ENCODE measurements around the gene CNIH2. TPM values are rescaled to one million over a fixed set of nuclear protein-coding genes. Genes with fewer than 3 reads are reported as not detected.

CNIH2 gene
- total and polyA plus RNA-seq, 2 donors (not counting 1 experiment from before 2014, with no cell fraction given), result 0.92 to 2.0 TPM

DNA sequence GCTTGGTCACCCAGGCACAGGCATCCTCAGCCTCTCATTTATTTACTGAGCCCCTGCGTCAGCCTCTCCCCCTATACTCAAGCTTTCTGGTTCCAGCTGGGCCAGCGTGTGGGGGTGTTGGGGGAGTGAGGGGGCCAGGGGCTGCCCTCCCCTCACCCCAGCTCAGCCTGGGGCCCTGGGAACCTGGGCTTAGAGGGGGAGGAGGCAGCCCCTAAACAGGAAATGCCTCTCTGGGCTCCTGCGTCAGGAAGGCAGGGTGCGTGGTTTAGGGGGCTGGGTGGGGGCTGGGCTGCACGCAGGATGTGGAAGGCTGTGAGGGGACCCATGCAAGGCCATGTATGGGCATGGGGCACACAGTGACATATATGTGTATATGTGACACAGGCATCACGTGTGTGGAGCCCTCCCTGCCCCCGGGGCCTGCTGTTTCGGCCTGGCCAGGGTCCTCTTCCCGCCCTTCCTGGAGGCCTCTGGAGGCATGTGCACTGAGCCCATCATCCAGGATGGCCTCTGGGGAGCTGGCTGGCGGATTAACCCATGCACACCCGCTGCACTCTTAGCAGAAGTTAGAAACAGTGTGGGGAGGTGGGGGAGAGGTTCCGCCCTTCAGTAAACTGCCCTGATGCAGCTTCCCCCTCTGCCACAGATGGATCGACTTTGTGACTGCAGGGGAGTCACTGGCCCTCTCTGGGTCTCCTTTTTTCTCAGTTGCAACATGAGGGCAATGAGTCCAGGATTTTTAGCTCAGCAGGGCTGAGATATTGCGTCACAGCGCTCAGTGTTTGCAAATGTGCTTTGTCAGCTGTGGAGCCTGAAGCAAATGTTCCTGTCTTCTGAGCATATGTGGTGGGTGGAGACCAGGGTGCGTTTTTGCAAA is 40.0 kb downstream of the CNIH2 start:
- WGBS (ENCODE audit: insufficient coverage), result 7% methylated on average over 14 of the region's 16 CpGs
- Mint-ChIP-seq H3K27ac (peak overlapping the region; percentile 98), H3K4me1 (peaks cover 42% of the 10 kb centered on the region), H3K27me3 (no peaks in the 10 kb centered on the region), H3K9me3 (ENCODE audit: insufficient read depth) (no peaks in the 10 kb centered on the region), H3K4me3 (peak overlapping the region; percentile 91)
- Histone ChIP-seq H2AFZ (ENCODE audit: insufficient read depth, low read depth, low read length, poor library complexity, severe bottlenecking) (peak overlapping the region; percentile 50), H3K9me3 (ENCODE audit: control extremely low read depth in 1 of 3, control insufficient read depth in 2 of 3, insufficient read depth in 1 of 3, low read length in 2 of 3) (no peaks in the 10 kb centered on the region), H4K20me1 (ENCODE audit: control insufficient read depth, insufficient read depth, low read length, poor library complexity, severe bottlenecking) (no peaks in the 10 kb centered on the region), H3K27me3 (replicated peaks in 1 of 4; ENCODE audit: control extremely low read depth in 1 of 4, control insufficient read depth in 3 of 4, insufficient read depth in 4 of 4, low read length in 3 of 4) (no peaks in the 10 kb centered on the region), H3K36me3 (replicated peaks in 1 of 2; ENCODE audit: control extremely low read depth in 1 of 2, control insufficient read depth in 1 of 2, extremely low read depth in 1 of 2, insufficient read depth in 2 of 2, low read length in 1 of 2) (no peaks in the 10 kb centered on the region), H3K4me2 (replicated peaks; ENCODE audit: low read depth, low read length, poor library complexity, severe bottlenecking) (peak overlapping the region; percentile 77), H3K4me1 (ENCODE audit: control insufficient read depth in 2 of 2, insufficient read depth in 2 of 2, low read length in 2 of 2) (peaks cover 34 to 37% of the 10 kb centered on the region in 2 donors), H3K9ac (ENCODE audit: low read length) (peak overlapping the region; percentile 47), H3K27ac (ENCODE audit: low read length in 2 of 2) (peak overlapping the region; percentile 76 to 95), H3K79me2 (ENCODE audit: control insufficient read depth, insufficient read depth, low read length) (no peaks in the 10 kb centered on the region), H3K4me3 (ENCODE audit: control extremely low read depth in 1 of 5, extremely low read depth in 1 of 5, insufficient read depth in 1 of 5, low read depth in 2 of 5, low read length in 4 of 5) (peak overlapping the region in 4 of 5 experiments; percentile 6 to 51 (median 20))
- peak; percentile 89 for DNase-seq
- peak; percentile 74 for ATAC-seq (ENCODE audit: low read depth)
- TF ChIP-seq EZH2 (IDR thresholded peaks at IDR 0.05; ENCODE audit: borderline replicate concordance, insufficient read depth, low read depth, low read length, poor library complexity, severe bottlenecking) (no peak), CTCF (IDR thresholded peaks at IDR 0.05) (no peak)
- intact Hi-C loops (cut with micrococcal nuclease), result loop anchor here (1.0 kb wide), 1 partner anchor 10 kb away; no protein-coding TSS in a partner anchor
- ChIA-PET CTCF (interaction anchor here (0.6 to 2.0 kb wide), 7 partner anchors 9 to 29 kb away, joined by 3 to 6 read pairs (median 4); partner anchors contain the start of gene YIF1A), POLR2A (interaction anchor here (1.1 to 1.4 kb wide), 3 partner anchors 30 to 54 kb away, joined by 3 to 6 read pairs (median 5); partner anchors contain the start of genes RAB1B and SLC29A2)
